ENCODE measurements around the gene WBP2NL.

WBP2NL gene

DNA sequence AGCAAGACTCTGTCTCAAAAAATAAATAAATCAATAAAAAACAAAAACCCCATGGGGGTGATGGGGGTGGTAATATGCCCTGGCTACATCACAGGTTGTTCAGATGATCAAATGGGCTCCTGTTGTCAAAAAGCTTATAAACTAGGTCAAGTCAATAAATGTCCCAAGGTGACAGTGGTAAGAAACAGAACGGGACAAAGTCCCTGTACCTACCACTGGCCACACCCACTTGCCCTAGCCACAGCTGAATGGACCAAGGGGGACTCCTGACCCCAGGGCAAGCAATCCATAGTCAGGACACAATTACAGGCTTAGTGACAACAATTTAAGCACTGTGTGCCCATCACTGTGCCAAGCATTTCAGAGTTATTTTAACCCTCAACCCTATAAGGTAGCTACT is 66.0 kb downstream of the WBP2NL start:
- DNase-seq (ENCODE audit: low read depth in 2 of 2): no peak
- H3K4me3 ChIP-seq (replicated peaks in 1 of 2; ENCODE audit: low read depth in 2 of 2, low read length in 2 of 2): no peak overlapping the region
- TF ChIP-seq, protein P1, sequence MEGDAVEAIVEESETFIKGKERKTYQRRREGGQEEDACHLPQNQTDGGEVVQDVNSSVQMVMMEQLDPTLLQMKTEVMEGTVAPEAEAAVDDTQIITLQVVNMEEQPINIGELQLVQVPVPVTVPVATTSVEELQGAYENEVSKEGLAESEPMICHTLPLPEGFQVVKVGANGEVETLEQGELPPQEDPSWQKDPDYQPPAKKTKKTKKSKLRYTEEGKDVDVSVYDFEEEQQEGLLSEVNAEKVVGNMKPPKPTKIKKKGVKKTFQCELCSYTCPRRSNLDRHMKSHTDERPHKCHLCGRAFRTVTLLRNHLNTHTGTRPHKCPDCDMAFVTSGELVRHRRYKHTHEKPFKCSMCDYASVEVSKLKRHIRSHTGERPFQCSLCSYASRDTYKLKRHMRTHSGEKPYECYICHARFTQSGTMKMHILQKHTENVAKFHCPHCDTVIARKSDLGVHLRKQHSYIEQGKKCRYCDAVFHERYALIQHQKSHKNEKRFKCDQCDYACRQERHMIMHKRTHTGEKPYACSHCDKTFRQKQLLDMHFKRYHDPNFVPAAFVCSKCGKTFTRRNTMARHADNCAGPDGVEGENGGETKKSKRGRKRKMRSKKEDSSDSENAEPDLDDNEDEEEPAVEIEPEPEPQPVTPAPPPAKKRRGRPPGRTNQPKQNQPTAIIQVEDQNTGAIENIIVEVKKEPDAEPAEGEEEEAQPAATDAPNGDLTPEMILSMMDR (IDR thresholded peaks at IDR 0.05; ENCODE audit: low read depth, low read length): no peak

DNA sequence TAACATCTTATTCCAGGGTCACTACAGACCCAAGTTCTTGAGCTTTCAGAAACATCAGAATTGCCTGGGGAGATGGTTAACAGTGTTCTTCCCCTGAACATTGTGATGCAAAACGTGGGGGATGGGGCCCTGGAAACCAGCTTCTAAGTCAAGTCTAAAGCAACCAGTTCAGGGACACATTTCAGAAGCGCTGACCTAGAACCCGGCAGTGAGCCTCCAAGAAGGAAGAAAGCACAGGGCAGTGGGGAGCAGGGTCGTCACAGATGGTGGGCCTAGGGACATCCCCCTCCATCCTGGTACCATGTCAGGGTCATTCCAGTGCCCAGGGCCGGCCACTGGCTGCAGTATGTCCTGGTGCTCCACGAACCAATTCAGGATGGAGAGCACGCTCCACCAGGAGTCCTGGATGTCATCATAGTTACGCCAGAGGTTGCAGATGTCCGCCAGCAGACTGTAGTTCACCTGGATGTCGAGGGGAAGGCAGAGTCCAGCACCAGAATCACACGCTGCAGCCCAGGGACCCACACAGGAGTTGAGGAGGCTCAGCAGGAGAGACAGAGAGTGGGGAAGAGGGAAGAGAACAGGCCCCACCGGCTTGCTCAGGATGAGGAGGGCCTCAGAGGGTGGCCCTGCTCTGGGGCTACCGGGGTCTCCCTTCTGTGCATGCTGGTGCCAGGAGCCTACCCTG is 67.0 kb downstream of the WBP2NL start:
- H3K4me3 ChIP-seq (replicated peaks in 1 of 2; ENCODE audit: low read depth in 2 of 2, low read length in 2 of 2): no peak overlapping the region
- TF ChIP-seq, protein P1 (IDR thresholded peaks at IDR 0.05; ENCODE audit: low read depth, low read length): no peak
- no peak for DNase-seq (ENCODE audit: low read depth in 2 of 2)

DNA sequence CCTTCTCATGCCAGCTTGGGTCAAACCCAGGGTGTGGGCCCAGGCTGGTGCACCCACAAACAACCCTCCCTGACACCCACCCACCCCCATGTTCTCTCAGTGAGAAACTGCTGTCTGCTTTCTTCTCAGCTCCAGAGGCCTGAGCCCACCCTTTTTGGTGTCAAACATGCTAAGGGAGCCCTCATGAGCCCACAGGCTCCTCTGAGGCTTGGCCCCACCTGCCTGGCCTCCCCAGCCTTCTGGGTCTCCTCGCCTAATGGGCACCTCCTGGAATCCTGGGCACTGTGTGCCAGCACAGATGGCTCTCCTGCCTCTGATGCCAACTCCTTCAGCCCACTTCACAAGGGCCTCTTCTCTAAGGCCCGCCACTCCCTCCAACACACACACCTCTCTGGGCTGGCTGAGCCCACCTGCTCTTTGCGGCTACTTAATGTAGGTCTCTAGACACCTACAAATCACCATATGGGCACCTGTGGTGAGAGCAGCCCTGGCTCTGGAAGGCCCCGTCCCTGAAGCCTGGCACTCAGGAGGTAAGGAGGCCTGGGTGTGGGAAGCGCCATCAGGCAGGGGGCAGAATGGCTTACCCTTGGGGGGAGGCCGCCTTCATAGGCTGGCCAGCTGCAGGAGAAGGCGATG is 67.7 kb downstream of the WBP2NL start:
- H3K4me3 ChIP-seq (replicated peaks in 1 of 2; ENCODE audit: low read depth in 2 of 2, low read length in 2 of 2): no peak overlapping the region

DNA sequence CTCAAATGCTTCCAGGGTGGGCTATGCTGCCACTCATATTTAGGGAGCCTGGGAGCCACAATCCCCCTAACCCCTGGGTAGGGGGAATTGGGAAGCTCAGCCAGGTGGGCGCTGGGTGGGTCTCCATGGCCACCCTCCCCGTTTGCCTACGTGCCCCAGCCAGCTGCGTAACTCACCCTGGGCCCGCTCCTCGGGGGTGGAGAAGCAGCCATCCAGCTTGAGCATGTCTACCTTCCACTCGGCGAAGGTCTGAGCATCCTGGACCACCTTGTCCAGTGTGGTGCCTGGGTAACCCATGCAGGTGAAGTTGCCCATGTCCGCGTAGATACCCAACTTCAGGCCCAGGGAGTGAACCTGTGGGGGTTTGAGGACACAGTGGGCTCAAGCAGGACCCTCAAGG is 68.3 kb downstream of the WBP2NL start:
- DNase-seq (ENCODE audit: low read depth in 2 of 2): no peak
- H3K4me3 ChIP-seq (replicated peaks in 1 of 2; ENCODE audit: low read depth in 2 of 2, low read length in 2 of 2): no peak overlapping the region
- TF ChIP-seq, protein P1 (IDR thresholded peaks at IDR 0.05; ENCODE audit: low read depth, low read length): no peak

More for the DNA sequence above, 67.7 kb downstream of the WBP2NL start:
- no peak for DNase-seq (ENCODE audit: low read depth in 2 of 2)
- TF ChIP-seq, protein P1 (IDR thresholded peaks at IDR 0.05; ENCODE audit: low read depth, low read length): no peak

DNA sequence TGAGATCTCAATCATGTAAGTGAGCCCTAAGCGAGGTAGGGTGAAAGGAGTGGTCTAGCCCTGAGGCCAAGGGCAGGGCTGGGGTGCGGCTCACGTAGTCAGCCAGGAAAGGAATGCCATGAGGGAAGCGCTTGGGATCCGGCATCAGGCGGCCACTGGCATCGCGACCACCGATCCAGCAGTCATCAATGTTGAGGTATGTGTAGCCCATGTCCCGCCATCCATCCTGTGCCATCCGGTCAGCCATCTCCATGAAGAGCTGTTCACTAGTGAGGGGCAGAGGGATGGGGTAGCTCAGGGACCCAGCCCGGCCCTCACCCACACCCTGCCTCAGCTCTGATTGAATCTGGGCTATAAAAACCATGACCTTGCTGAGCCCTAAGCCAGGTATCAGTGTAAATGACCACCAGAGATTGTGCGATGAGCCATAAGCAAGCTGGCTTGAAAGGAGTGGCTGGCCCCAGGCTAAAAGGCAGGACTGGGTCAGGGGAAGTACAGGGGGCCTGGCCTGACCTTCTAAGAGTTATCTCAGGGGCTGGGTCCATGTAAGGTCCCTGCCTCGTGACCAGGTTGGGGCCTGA is 69.2 kb downstream of the WBP2NL start:
- TF ChIP-seq, protein P1 (IDR thresholded peaks at IDR 0.05; ENCODE audit: low read depth, low read length): no peak
- H3K4me3 ChIP-seq (replicated peaks in 1 of 2; ENCODE audit: low read depth in 2 of 2, low read length in 2 of 2): no peak overlapping the region
- DNase-seq (ENCODE audit: low read depth in 2 of 2): no peak

DNA sequence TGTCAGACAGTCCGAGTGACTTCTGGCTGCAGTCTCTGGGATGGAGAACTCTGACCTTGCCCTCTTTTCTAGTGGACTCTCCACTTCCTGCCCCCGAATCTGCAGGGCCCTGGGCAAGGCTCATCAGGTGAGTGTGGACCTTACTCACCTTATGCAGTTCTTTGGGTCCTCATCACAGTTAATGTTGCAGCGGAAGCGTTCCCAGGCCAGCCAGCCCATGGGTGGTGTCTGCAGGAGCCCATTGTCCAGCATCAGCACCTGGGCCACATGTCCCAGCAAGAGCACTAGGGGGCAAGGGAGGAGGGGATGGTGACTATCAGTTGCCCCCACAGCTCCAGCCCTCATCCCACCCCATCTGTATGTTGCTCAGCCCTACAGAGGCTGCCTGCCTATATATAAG is 69.7 kb downstream of the WBP2NL start:
- no peak overlapping the region for H3K4me3 ChIP-seq (replicated peaks in 1 of 2; ENCODE audit: low read depth in 2 of 2, low read length in 2 of 2)
- no peak for DNase-seq (ENCODE audit: low read depth in 2 of 2)
- TF ChIP-seq, protein P1 (IDR thresholded peaks at IDR 0.05; ENCODE audit: low read depth, low read length): no peak
